HepG2 (cell line): ENCODE measurements around the gene ESPNL.

Source experiments
- BHLHE40 ChIP-seq: IDR thresholded peaks from 2 replicates; pipeline ENCODE4 v1.6.1; 2011; ENCODE audit warnings: low read length, improper control_type of control experiment
- CTCF ChIP-seq: sonication (generic); formaldehyde crosslinking; IDR thresholded peaks from 2 replicates; pipeline ENCODE4 v1.5.0; 2020; ENCODE audit warnings: mild to moderate bottlenecking, missing genetic modification reagents, moderate library complexity
- EZH2 ChIP-seq: conservative IDR thresholded peaks from 2 replicates; pipeline ENCODE4 v1.6.1; 2012; ENCODE audit warnings: mild to moderate bottlenecking, low read depth, low read length, moderate library complexity
- FOXA1 ChIP-seq, 2 experiments: fragments of 450-650 bp in 1 of 2; sonication (generic) in 1 of 2; formaldehyde crosslinking in 1 of 2; IDR thresholded peaks; 2 replicates each; pipeline versions ENCODE4 v1.4.0 to v1.6.1; 2016 to 2020; ENCODE audit warnings: missing genetic modification reagents in 1 of 2
- FOXM1 ChIP-seq: sonication (generic); formaldehyde crosslinking; IDR thresholded peaks from 2 replicates; pipeline ENCODE4 v1.5.0; 2020; ENCODE audit warnings: missing genetic modification reagents
- HDAC1 ChIP-seq: sonication (generic); formaldehyde crosslinking; IDR thresholded peaks from 2 replicates; pipeline ENCODE4 v1.5.1; 2020; ENCODE audit warnings: mild to moderate bottlenecking, missing genetic modification reagents
- JUN ChIP-seq: sonication (generic); formaldehyde crosslinking; IDR thresholded peaks from 2 replicates; pipeline ENCODE4 v1.4.0; 2020; ENCODE audit warnings: mild to moderate bottlenecking, missing genetic modification reagents
- PHB2 ChIP-seq: fragments of 450-650 bp; IDR thresholded peaks from 2 replicates; pipeline ENCODE4 v1.6.1; 2018; ENCODE audit not compliant: partially characterized antibody
- TOE1 ChIP-seq: sonication (generic); formaldehyde crosslinking; IDR thresholded peaks from 2 replicates; pipeline ENCODE4 v1.4.0; 2020; ENCODE audit warnings: mild to moderate bottlenecking, missing genetic modification reagents
- ZBTB4 ChIP-seq: sonication (generic); formaldehyde crosslinking; IDR thresholded peaks from 2 replicates; pipeline ENCODE4 v1.4.0; 2020; ENCODE audit warnings: missing genetic modification reagents, mild to moderate bottlenecking, borderline replicate concordance
- ZBTB40 ChIP-seq, 2 experiments: fragments of 450-650 bp in 1 of 2; sonication (generic) in 1 of 2; formaldehyde crosslinking in 1 of 2; IDR thresholded peaks; 2 replicates each; pipeline versions ENCODE4 v1.6.1 to v1.8.0; 2016 to 2022; ENCODE audit warnings: antibody characterized with exemption in 1 of 2, mild to moderate bottlenecking in 1 of 2, missing genetic modification reagents in 1 of 2

GRCh38 chr2:238084761-238085160, 15.4 kb upstream of the ESPNL start:
- no peak for TF ChIP-seq FOXA1 (IDR thresholded peaks at IDR 0.05)
- no peak for TF ChIP-seq FOXA1 (CRISPR knock-in tag; IDR thresholded peaks at IDR 0.05)
- no peak for TF ChIP-seq TOE1 (CRISPR knock-in tag)
- TF ChIP-seq JUN (CRISPR knock-in tag) = no peak
- no peak for TF ChIP-seq HDAC1 (CRISPR knock-in tag)
- no peak for TF ChIP-seq ZBTB40 (IDR thresholded peaks at IDR 0.05)
- no peak for TF ChIP-seq ZBTB40 (CRISPR knock-in tag; IDR thresholded peaks at IDR 0.05)
- TF ChIP-seq FOXM1 (CRISPR knock-in tag) = no peak
- no peak for TF ChIP-seq EZH2
- TF ChIP-seq PHB2 = no peak
- TF ChIP-seq ZBTB4 (CRISPR knock-in tag) = no peak
- TF ChIP-seq BHLHE40 = no peak
- no peak for TF ChIP-seq CTCF (CRISPR knock-in tag)
